Lung (tissue), 12 donors: Measurements from ENCODE around the gene BCAS3. TPM values are rescaled to one million over a fixed set of nuclear protein-coding genes. Genes with fewer than 3 reads are reported as not detected.
A peak's percentile ranks its signal among the peaks of the same experiment; 100 is the strongest.

Experiments used
- ATAC-seq: fragments of 200-7000 bp; cut with Tn5 transposase; one replicate; pipeline ENCODE4 v1.9.1; 2020; ENCODE audit warnings: moderate number of reproducible peaks; ENCODE audit not compliant: insufficient read depth, low FRiP score
- DNase-seq, 3 donors: peaks; one replicate each; pipeline ENCODE4 v3.0.0-alpha.2; 2013 to 2017
- H3K27ac ChIP-seq, 2 donors: one replicate each; pipeline ENCODE4 v1.5.1; 2013; ENCODE audit warnings: mild to moderate bottlenecking in 2 of 2, moderate library complexity in 2 of 2, control low read depth in 1 of 2, inconsistent platforms in 1 of 2, low read depth in 1 of 2, low read length in 1 of 2
- H3K27me3 ChIP-seq, 3 donors: one replicate each; pipeline ENCODE4 v1.5.1; 2013; ENCODE audit warnings: low read length in 2 of 3; ENCODE audit not compliant: control insufficient read depth in 3 of 3, insufficient read depth in 3 of 3
- H3K36me3 ChIP-seq, 4 donors: one replicate each; pipeline ENCODE4 v1.5.1; 2013; ENCODE audit warnings: low read length in 4 of 4, mild to moderate bottlenecking in 1 of 4, moderate library complexity in 1 of 4; ENCODE audit not compliant: control insufficient read depth in 4 of 4, insufficient read depth in 4 of 4
- H3K4me1 ChIP-seq, 5 donors: one replicate each; pipeline ENCODE4 v1.5.1; 2013; ENCODE audit warnings: low read length in 5 of 5, mild to moderate bottlenecking in 2 of 5, moderate library complexity in 1 of 5; ENCODE audit not compliant: control insufficient read depth in 5 of 5, insufficient read depth in 5 of 5
- H3K4me3 ChIP-seq: one replicate; pipeline ENCODE4 v1.5.1; 2013; ENCODE audit warnings: mild to moderate bottlenecking, control low read depth, moderate library complexity
- H3K9ac ChIP-seq, 2 donors: one replicate each; pipeline ENCODE4 v1.5.1; 2013; ENCODE audit warnings: low read length in 2 of 2, control low read depth in 1 of 2; ENCODE audit not compliant: insufficient read depth in 1 of 2
- H3K9me3 ChIP-seq, 4 donors: one replicate each; pipeline ENCODE4 v1.5.1; 2013; ENCODE audit warnings: low read length in 3 of 4, mild to moderate bottlenecking in 1 of 4, moderate library complexity in 1 of 4; ENCODE audit not compliant: control insufficient read depth in 4 of 4, insufficient read depth in 3 of 4
- WGBS, 2 donors: extraction: QIAGEN DNeasy Blood & Tissue Kit; methylation state at CpG; one replicate each; pipeline ENCODE4 v1.1.7; 2013; 5-methylcytosine and 5-hydroxymethylcytosine counted together
- polyA plus RNA-seq, 2 donors: library from polyadenylated mRNA; stranded (reverse); fragments of 200-250 nt; gene quantifications; one replicate each; pipeline ENCODE4 v1.2.1, GENCODE V29; 2013
- total RNA-seq, 2 donors: library from RNA; depleted of rRNA in 1 of 2; stranded (reverse); fragments of >200 nt in 1 of 2; gene quantifications; one replicate each; pipeline ENCODE4 v1.2.1, GENCODE V29; 2014 to 2021
- TF ChIP-seq, protein P1 (sequence below): IDR thresholded peaks from 2 replicates; pipeline ENCODE4 v1.5.1; 2012; ENCODE audit warnings: mild to moderate bottlenecking; ENCODE audit errors: control extremely low read depth, extremely low read depth
- donor health status: control.
- donor health status: control.
- donor health status: Bipolar disorder and iron deficiency.
- donor health status: healthy.
- donor health status: DM: yes; HTN: yes; CAD: no.

BCAS3 gene
- total and polyA plus RNA-seq, 4 donors = 4.0 to 101 (median 20.3) TPM

DNA sequence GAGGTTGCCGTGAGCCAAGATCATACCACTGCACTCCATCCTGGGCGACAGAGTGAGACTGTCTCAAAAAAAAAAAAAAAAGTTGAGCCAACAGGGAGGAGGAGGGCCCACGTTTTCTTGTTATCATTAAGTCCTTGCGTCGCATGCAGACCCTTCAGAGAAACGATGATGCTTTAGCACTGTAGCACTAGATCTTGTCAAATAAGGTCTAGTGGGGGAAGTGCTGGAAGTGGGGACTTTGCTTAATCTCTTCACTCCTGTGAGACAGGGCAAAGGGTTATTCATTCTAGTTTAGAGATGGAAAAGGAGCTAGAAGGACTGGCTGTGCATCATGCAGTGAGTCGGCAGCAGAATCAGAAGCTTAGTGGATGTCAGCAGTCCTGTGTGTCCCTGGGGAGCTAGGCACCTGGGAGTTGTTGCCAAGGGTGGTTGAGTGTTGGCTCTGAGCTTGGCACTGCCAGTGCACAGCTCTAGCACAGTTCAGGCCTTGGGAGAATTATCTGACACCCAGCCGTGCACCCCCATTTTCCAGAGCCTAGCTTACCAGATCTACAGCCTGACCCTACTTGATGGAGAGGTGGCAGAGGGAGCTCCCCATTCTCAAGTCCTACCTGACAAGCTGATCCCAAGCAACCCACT lies 688.5 kb downstream of the BCAS3 start:
- Histone ChIP-seq H3K9me3 (no peaks in the 10 kb centered on the region), H3K36me3 (no peaks in the 10 kb centered on the region), H3K4me1 (peaks cover 0 to 12% (median 1%) of the 10 kb centered on the region in 5 donors), H3K9ac (no peak overlapping the region), H3K27ac (peak overlapping the region in 1 of 2 donors; percentile 15), H3K27me3 (no peaks in the 10 kb centered on the region), H3K4me3 (no peak overlapping the region)
- WGBS, 2 donors = 93 to 94% methylated on average over 8 of the region's 8 CpGs
- ATAC-seq (no peak), DNase-seq (no peak)
- TF ChIP-seq, protein P1, sequence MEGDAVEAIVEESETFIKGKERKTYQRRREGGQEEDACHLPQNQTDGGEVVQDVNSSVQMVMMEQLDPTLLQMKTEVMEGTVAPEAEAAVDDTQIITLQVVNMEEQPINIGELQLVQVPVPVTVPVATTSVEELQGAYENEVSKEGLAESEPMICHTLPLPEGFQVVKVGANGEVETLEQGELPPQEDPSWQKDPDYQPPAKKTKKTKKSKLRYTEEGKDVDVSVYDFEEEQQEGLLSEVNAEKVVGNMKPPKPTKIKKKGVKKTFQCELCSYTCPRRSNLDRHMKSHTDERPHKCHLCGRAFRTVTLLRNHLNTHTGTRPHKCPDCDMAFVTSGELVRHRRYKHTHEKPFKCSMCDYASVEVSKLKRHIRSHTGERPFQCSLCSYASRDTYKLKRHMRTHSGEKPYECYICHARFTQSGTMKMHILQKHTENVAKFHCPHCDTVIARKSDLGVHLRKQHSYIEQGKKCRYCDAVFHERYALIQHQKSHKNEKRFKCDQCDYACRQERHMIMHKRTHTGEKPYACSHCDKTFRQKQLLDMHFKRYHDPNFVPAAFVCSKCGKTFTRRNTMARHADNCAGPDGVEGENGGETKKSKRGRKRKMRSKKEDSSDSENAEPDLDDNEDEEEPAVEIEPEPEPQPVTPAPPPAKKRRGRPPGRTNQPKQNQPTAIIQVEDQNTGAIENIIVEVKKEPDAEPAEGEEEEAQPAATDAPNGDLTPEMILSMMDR = no peak

DNA sequence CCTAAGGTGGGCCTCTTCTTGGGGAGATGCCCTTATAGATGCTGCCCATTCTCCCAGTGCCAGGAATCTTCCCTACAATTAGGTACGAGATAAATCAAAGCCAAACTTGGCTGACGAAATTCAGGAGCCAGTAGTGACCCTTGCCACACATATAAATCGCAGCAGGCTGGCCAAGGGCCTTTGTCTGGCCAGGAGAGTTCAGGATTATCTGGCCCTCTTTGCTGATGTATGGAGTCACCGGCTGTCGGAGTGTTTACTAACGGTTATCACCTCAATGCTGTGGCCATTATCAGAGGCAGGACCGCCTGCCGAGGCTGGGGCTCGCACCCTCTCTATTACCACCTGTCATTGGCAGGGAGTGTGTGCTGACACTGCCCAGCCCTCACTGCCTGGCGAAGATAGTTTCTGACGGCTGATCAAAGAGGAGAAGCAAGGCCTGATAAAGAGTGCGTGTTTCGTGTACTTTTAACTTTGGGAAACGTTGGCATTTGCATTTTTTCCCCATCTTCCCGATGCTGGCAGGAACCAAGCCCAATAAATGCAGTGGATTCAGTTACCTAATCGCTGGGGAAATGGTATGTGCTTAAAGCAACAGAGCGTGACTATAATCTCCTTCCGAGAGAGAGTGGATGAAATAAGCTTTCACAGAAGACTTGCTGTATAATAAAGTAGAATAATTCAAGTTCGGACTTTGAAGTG lies 689.2 kb downstream of the BCAS3 start:
- no peak overlapping the region for H3K27ac ChIP-seq
- no peak overlapping the region for H3K4me3 ChIP-seq
- TF ChIP-seq, protein P1 = no peak
- DNase-seq (peak; percentile 66 to 75 (median 70)), ATAC-seq (no peak)
- WGBS, 2 donors = 79 to 83% methylated on average over 19 of the region's 19 CpGs
- H3K36me3 ChIP-seq = no peaks in the 10 kb centered on the region
- no peaks in the 10 kb centered on the region for H3K27me3 ChIP-seq
- H3K4me1 ChIP-seq = peaks cover 0 to 12% (median 1%) of the 10 kb centered on the region in 5 donors
- H3K9me3 ChIP-seq = no peaks in the 10 kb centered on the region
- no peak overlapping the region for H3K9ac ChIP-seq

DNA sequence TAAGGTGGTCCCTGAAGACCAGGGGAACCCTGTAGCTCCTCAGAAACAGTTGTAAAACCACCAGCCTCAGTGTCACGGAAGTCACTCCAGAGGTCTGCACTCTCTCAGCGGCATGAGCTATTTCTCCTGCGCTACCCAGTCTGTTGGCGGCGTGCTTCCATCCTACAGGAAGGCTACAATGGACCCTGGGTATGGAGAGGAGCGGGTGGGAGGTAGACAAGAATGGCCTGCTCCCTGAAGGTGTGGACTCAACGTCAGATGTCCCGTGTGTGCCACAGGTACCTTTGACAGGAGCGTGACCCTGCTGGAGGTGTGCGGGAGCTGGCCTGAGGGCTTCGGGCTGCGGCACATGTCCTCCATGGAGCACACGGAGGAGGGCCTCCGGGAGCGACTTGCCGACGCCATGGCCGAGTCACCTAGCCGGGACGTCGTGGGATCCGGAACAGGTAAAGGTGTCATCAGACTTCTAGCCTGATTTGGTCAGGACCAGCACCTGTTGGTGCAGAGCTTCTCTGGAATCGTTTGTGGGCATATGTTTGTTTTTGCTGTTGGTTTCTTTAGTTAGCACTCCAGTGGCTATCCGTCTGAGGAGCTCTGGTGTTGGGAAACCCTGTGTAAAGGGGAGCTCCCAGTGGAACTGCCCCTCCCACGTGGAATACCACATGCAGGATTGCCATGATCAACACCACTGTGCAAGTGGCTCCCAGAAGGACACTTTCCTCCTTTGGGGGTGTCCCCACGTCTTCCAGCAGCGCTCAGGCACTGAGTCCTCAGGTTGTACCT lies 690.6 kb downstream of the BCAS3 start:
- H3K27ac ChIP-seq = no peak overlapping the region
- WGBS, 2 donors = 94 to 96% methylated on average over 27 of the region's 27 CpGs

More for the DNA sequence above, 690.6 kb downstream of the BCAS3 start:
- no peaks in the 10 kb centered on the region for H3K27me3 ChIP-seq
- TF ChIP-seq, protein P1 = no peak
- H3K4me1 ChIP-seq = peaks cover 0 to 15% (median 3%) of the 10 kb centered on the region in 5 donors
- no peaks in the 10 kb centered on the region for H3K9me3 ChIP-seq
- ATAC-seq (no peak), DNase-seq (no peak)
- H3K36me3 ChIP-seq = peaks cover 0 to 3% (median 0%) of the 10 kb centered on the region in 4 donors
- no peak overlapping the region for H3K9ac ChIP-seq
- no peak overlapping the region for H3K4me3 ChIP-seq
